ENCODE results near the gene LDLRAP1.
"Not testable (repeated sequence)": the region's sequence is repeated elsewhere in the genome, so short reads cannot be mapped to it uniquely, and the experiment has no call there.

LDLRAP1 gene

GRCh38 chr1:25543425-25544242, at the start of gene LDLRAP1:
Gene LDLRAP1, plus strand, starts transcription at chr1:25543606. Its CDS starts 93 bp downstream, at chr1:25543699.
- peak; percentile 55 for DNase-seq (ENCODE audit: low spot score)

- DNase-seq (ENCODE audit: low spot score) = no peak
Observed at GRCh38 chr1:25494952-25495351, 48.5 kb upstream of the LDLRAP1 start.

GRCh38 chr1:25500694-25501093, 42.7 kb upstream of the LDLRAP1 start:
- no peak for DNase-seq (ENCODE audit: low spot score)

- no peak for DNase-seq (ENCODE audit: low spot score)
Observed at GRCh38 chr1:25501235-25502058, 42.0 kb upstream of the LDLRAP1 start.

GRCh38 chr1:25502957-25503356, 40.4 kb upstream of the LDLRAP1 start:
- no peak for DNase-seq (ENCODE audit: low spot score)

GRCh38 chr1:25503551-25504426, 39.6 kb upstream of the LDLRAP1 start:
- DNase-seq (ENCODE audit: low spot score) = peak; percentile 17

GRCh38 chr1:25504706-25505595, 38.5 kb upstream of the LDLRAP1 start:
- DNase-seq (ENCODE audit: low spot score) = no peak

- no peak for DNase-seq (ENCODE audit: low spot score)
Observed at GRCh38 chr1:25505656-25506385, 37.6 kb upstream of the LDLRAP1 start.

- DNase-seq (ENCODE audit: low spot score) = not testable (repeated sequence)
Observed at GRCh38 chr1:25506566-25507463, 36.6 kb upstream of the LDLRAP1 start.

- DNase-seq (ENCODE audit: low spot score) = no peak
Observed at GRCh38 chr1:25513666-25514065, 29.7 kb upstream of the LDLRAP1 start.

- DNase-seq (ENCODE audit: low spot score) = no peak
Observed at GRCh38 chr1:25515033-25515432, 28.4 kb upstream of the LDLRAP1 start.

- DNase-seq (ENCODE audit: low spot score) = no peak
Observed at GRCh38 chr1:25516686-25517085, 26.7 kb upstream of the LDLRAP1 start.

- DNase-seq (ENCODE audit: low spot score) = no peak
Observed at GRCh38 chr1:25517476-25518394, 25.7 kb upstream of the LDLRAP1 start.

GRCh38 chr1:25519624-25520023, 23.8 kb upstream of the LDLRAP1 start:
- DNase-seq (ENCODE audit: low spot score) = no peak

GRCh38 chr1:25520446-25521061, 22.9 kb upstream of the LDLRAP1 start:
- peak; percentile 64 for DNase-seq (ENCODE audit: low spot score)

- DNase-seq (ENCODE audit: low spot score) = no peak
Observed at GRCh38 chr1:25522031-25522655, 21.3 kb upstream of the LDLRAP1 start.

GRCh38 chr1:25523542-25523941, 19.9 kb upstream of the LDLRAP1 start:
- no peak for DNase-seq (ENCODE audit: low spot score)
